ENCODE measurements around the gene PIK3AP1.

Gene PIK3AP1

DNA sequence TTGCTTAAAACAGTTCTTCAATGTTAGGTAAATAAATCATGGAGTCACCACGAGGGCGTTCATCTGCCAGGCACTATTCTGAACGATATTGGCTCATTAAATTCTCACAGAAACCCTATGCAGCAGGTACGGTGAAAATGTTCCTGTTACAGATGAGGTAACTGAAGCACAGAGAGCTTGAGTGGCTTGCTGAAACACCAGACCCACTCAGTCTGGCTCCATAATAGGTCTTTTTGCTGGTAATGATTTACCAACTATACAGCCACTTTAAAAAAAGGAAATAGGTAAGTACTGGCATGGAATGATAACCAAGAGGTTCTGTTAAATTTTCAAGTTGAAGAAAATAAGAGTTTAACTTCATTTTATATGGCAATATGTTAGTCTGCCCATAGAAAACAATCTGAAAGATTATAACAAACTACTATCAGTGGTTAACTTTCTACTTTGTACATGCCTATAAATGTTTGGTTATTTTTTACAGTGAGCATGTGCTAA is 132.2 kb downstream of the PIK3AP1 start:
- H3K9me3 ChIP-seq (ENCODE audit: severe bottlenecking): no peaks in the 10 kb centered on the region
- no peak for ATAC-seq (ENCODE audit: low read depth)
- no peak for DNase-seq (ENCODE audit: low spot score)
- H3K4me3 ChIP-seq (ENCODE audit: severe bottlenecking): peak overlapping the region; percentile 61
- no peaks in the 10 kb centered on the region for H3K27me3 ChIP-seq (ENCODE audit: insufficient read depth, poor library complexity, severe bottlenecking)
- no peak for TF ChIP-seq CTCF (IDR thresholded peaks at IDR 0.05; ENCODE audit: poor library complexity, severe bottlenecking)
- peaks cover 19% of the 10 kb centered on the region for H3K4me1 ChIP-seq (ENCODE audit: insufficient read depth, poor library complexity, severe bottlenecking)
- peak overlapping the region; percentile 84 for H3K27ac ChIP-seq (ENCODE audit: poor library complexity, severe bottlenecking)
- peaks cover 13% of the 10 kb centered on the region for H3K36me3 ChIP-seq (ENCODE audit: low read depth)

DNA sequence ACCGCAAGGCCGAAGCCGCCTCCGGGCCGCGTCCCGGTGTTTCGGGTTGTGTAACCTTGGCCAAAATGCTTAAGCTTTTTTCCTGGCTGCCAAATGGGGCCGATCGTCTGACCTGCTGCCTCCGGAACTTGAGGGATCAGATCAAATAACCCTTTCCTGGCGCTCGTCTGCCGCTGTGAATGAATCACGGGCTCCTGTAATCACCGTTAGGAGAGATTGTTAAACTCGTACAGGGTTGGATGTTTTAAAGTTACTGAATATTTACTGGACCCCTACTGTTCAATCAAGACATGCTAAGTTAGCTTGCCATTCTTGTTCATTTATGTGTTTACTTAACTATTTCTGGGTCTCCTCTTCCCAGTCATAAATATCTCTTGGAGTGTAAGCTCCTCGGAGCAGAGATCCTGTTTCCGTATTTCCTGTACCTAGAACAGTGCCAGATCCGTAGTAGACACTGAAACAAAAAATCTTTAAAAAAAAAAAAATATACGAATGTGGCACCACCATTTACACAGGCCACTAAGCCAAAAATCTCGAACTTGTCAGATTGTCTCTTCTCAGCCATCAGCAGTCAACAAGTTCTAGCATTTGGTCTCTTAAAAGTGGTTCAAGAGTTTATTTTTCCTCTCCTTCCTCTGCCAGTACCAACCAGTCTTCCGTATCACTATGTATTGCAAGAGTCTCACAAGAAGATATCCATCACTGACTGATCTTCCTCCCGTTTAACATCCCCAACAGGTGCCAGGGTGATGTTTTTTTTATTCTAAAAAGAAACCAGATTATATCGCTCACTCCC is 132.9 kb downstream of the PIK3AP1 start:
- no peaks in the 10 kb centered on the region for H3K9me3 ChIP-seq (ENCODE audit: severe bottlenecking)
- DNase-seq (ENCODE audit: low spot score) (peak; percentile 71), ATAC-seq (ENCODE audit: low read depth) (peak; percentile 52)
- H3K4me3 ChIP-seq (ENCODE audit: severe bottlenecking): peak overlapping the region; percentile 61
- peaks cover 13% of the 10 kb centered on the region for H3K36me3 ChIP-seq (ENCODE audit: low read depth)
- H3K27ac ChIP-seq (ENCODE audit: poor library complexity, severe bottlenecking): peak overlapping the region; percentile 84
- peaks cover 19% of the 10 kb centered on the region for H3K4me1 ChIP-seq (ENCODE audit: insufficient read depth, poor library complexity, severe bottlenecking)
- no peak for TF ChIP-seq CTCF (IDR thresholded peaks at IDR 0.05; ENCODE audit: poor library complexity, severe bottlenecking)
- no peaks in the 10 kb centered on the region for H3K27me3 ChIP-seq (ENCODE audit: insufficient read depth, poor library complexity, severe bottlenecking)

DNA sequence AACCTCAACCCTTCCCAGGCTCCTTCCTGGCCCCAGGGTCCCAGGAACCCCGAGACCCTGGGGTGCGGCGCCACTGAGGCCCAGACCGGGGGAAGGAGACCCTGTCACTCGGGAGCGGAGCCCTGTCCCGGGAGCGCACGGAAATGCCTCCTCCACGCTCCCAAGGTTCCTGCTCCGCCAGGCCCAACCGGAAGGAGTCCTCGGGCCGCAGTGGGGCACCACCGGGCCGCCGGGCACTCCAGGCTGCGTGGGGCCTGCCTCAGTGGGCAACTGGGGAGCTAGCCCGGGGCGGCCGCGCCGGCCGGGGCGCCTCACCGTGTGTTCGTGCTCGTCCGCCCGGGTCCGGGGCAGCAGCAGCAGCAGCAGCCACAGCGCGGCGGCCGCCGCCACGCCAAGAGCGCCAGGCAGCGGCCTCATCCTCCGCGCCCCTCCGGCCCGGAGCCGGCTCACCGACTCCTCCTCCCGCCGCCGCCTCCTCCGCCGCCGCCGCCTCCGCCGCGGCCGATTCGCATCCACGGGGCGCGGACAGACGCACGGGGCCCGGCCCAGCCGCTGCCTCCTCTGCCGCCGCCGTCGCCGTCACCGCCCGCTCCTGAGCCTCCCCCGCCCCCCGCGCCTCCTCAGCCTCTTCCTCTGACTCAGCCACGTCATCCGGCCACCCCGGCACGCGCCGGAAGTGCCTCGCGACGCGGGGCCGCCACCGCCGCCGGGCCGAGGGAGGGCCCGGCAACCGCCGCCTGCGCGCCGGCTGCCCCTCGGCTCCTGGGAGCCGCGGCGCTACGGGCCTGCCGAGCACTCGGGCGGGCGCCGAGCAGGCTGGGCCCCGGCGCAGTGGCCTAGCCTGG is 133.7 kb downstream of the PIK3AP1 start, which contains the start of gene TM9SF3:
TSS of gene TM9SF3 (minus strand) at position 594 of the 845 bp plus-strand sequence. CDS start at position 417, 177 bp downstream.
- DNase-seq (ENCODE audit: low spot score) (peak; percentile 90), ATAC-seq (ENCODE audit: low read depth) (peak; percentile 80)
- Histone ChIP-seq H3K9me3 (ENCODE audit: severe bottlenecking) (no peaks in the 10 kb centered on the region), H3K4me1 (ENCODE audit: insufficient read depth, poor library complexity, severe bottlenecking) (peaks cover 20% of the 10 kb centered on the region), H3K27ac (ENCODE audit: poor library complexity, severe bottlenecking) (peak within 1 kb of the TSS; percentile 84), H3K36me3 (ENCODE audit: low read depth) (peaks cover 13% of the 10 kb centered on the region), H3K4me3 (ENCODE audit: severe bottlenecking) (peak within 1 kb of the TSS; percentile 61), H3K27me3 (ENCODE audit: insufficient read depth, poor library complexity, severe bottlenecking) (no peaks in the 10 kb centered on the region)
- no peak for TF ChIP-seq CTCF (IDR thresholded peaks at IDR 0.05; ENCODE audit: poor library complexity, severe bottlenecking)

DNA sequence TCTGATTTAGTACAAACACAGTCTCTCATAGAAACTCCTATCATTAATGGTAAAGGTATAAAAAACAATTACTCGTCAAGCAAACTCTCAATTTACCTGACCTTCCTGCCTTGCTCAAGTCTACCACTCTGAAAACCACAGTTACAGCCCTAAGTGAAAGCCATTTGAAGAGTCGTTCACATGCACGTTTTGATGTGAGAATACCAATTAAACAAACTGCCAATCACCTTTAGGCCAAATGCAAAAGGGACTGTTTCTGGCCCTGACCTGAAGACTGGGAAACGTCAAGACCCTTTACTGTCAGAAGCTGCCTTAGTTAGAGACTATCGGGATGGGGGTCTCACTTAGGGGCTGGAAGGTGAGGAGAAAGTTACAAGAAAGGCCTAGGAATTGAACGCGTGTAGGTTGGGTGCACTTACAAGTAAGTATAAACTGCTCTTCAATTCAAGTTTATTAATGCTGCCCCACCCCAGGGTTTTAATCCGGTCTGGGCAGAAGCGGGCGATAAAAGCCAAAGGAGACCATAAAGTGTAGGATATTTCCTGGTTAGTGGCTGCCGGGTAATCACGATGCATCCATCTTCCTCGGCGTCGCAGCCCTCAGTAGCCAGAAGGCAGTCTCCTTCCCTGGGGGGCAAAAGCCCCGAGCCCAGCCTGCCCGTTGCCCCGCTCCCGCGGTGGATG is 134.4 kb downstream of the PIK3AP1 start:
- peak overlapping the region; percentile 84 for H3K27ac ChIP-seq (ENCODE audit: poor library complexity, severe bottlenecking)
- peak overlapping the region; percentile 61 for H3K4me3 ChIP-seq (ENCODE audit: severe bottlenecking)
- no peaks in the 10 kb centered on the region for H3K9me3 ChIP-seq (ENCODE audit: severe bottlenecking)
- DNase-seq (ENCODE audit: low spot score) (no peak), ATAC-seq (ENCODE audit: low read depth) (peak; percentile 20)
- H3K36me3 ChIP-seq (ENCODE audit: low read depth): peaks cover 15% of the 10 kb centered on the region
- peaks cover 23% of the 10 kb centered on the region for H3K4me1 ChIP-seq (ENCODE audit: insufficient read depth, poor library complexity, severe bottlenecking)
- no peak for TF ChIP-seq CTCF (IDR thresholded peaks at IDR 0.05; ENCODE audit: poor library complexity, severe bottlenecking)
- no peaks in the 10 kb centered on the region for H3K27me3 ChIP-seq (ENCODE audit: insufficient read depth, poor library complexity, severe bottlenecking)
